ENCODE measurements around the gene PKIG.
A peak's percentile ranks its signal among the peaks of the same experiment; 100 is the strongest.

PKIG gene

DNA sequence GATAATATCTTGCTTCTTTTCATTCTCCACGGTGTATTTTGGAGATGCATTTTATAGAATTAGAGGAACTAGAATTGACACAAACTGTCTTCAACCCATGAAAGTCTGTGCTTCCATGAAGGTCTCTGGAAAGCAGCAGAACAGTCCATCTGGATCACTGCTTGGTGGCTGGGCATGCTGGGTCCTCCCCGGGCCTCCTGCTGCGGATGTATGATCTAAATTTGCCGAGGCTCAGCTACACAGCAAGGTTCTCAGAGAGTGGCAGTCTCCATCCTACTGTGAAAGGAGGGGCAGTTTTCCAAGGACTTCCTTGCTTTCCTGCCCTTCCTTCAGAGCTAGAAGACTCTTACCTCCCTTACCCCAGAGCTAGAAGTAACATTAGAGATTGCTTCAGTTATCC, 15.1 kb downstream of the PKIG start:
- no peak for DNase-seq

DNA sequence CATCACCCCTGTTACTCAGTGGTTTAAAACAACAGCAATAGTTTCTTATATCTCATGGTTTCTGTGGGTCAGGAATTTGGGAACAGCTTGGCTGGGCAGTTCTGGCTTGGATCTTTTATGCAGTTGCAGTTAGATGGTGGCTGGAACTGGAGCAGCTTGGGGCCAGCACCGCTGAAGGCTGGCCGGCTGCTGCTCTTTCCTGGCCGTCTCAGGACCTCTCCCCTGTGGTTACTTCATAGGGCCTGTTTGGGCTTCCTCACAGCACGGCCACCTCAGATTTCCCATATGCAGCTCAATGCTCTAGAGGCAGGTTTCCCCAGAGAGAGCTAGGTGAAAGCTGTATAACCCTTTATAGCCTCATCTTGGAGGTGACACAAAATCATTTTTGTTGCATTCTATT, 15.6 kb downstream of the PKIG start:
- no peak for DNase-seq

DNA sequence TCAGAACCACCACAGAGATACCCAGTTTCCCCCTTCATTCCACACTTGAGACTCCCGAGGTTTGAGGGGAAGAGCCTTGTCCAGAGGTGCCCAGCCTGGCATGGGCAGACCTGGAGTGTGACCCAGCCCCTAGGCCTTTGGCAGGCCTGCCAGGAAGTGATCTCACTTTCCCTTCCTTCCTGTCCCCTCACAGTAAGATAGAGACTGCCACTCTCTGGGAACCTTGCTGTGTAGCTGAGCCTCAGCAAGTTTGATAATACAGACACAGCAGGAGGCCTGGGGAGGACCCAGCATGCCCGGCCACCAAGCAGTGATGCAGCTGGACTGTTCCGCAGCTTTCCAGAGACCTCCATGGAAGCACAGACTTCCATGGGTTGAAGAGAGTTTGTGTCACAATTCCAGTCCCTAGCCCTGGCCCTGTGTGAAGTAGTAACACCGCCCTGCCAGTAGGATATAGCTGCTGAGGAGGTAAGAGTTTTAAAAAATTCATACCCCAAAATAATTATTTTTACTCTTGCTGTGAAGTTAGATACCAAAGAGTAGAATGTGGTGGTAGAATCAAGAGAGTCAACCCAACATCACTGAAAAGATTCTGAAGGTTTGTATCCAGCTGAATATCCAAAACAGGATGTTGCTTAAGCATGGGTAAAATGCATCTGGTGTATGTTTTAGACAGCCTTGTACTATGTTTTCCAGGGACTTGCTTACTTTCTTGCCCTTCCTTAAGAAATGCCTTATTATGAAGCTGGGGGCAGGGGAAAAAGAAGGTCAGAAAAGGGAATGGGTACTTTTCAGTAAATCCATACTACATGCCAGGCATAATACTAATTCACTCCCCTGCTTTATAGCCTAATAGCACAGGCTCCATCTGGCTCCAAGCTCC, 16.3 kb downstream of the PKIG start:
- DNase-seq: no peak

DNA sequence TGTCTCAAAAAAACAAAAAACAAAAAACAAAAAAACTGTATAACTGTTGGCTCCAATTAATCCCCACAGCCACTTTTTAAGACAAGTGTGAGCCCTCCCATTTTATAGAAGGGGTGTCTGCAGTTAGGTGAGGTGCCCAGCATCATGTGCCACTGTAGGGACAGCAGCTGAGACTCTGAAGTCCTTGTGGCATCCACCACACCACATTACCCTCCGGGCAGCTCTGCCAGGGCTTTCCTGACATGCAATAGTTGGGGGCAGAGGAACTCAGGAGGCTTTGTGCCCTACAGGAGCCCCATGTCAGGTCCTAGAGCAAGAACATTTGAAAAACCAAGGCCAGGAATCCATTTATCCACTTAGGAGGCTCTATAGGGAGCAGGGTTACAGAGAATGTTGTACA, 17.3 kb downstream of the PKIG start:
- no peak for DNase-seq

- DNase-seq: no peak
Observed at GRCh38 chr20:44600301-44600700, 17.9 kb downstream of the PKIG start.

GRCh38 chr20:44600758-44601201, 18.4 kb downstream of the PKIG start:
- DNase-seq: no peak

- DNase-seq: no peak
Observed at GRCh38 chr20:44601236-44601671, 18.9 kb downstream of the PKIG start.

- no peak for DNase-seq
Observed at GRCh38 chr20:44601801-44602204, 19.4 kb downstream of the PKIG start.

- DNase-seq: no peak
Observed at GRCh38 chr20:44603327-44603726, 20.9 kb downstream of the PKIG start.

DNA sequence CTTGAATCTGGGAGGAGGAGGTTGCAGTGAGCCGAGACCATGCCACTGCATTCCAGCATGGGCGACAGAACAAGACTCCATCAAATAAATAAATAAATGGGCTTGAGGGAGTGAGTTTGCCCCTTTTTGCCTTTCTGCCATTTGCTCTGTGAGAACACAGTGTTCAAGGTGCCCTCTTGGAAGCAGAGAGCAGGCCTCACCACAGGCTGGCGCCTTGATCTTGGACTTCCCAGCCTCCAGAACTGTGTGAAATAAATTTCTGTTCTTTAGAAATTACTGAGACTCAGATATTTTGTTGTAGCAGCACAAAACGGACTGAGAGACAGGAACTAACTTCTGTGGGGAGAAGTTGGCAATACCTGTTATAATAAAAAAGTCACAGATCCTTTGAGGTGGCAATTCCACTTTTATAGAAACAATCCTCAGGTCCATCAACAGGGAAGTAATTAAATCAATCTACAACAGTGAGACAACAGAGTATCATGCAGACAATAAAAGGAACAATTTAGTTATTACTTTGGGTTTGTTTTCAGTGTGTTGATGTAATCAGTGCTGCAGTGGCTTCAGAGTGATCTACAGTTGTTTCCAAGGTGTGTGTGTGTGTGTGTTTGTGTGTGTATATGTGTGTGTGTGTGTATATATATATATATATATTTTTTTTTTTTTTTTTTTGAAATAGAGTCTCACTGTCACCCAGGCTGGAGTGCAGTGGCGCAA, 24.5 kb downstream of the PKIG start:
- no peak for DNase-seq

DNA sequence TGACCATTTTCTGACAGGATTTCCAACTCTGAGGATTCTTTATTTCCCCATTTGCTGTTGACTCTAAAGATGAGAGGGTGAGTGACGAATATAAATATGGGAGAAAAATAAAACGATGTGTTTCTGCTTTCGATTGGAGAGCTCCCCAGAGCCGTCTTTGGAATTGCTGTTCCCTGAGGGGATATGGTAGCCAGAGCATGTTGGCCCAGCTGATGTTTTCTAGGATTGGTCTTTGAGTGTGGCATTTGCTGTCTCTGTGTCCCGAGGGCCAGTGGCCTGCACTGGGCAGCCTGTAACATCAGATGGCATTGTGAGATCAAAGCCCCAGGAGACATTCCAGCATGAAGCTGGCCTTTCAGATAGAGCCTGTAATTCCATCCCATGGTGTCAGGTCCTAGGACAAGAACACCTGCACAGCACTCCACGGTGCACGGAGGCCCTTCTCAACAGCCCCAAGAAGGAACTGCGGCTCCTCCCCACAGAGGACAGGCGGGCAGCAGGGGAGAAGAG, 26.7 kb downstream of the PKIG start:
- DNase-seq: no peak

- DNase-seq: peak; percentile 87
Observed at GRCh38 chr20:44609516-44610312, 27.3 kb downstream of the PKIG start.

DNA sequence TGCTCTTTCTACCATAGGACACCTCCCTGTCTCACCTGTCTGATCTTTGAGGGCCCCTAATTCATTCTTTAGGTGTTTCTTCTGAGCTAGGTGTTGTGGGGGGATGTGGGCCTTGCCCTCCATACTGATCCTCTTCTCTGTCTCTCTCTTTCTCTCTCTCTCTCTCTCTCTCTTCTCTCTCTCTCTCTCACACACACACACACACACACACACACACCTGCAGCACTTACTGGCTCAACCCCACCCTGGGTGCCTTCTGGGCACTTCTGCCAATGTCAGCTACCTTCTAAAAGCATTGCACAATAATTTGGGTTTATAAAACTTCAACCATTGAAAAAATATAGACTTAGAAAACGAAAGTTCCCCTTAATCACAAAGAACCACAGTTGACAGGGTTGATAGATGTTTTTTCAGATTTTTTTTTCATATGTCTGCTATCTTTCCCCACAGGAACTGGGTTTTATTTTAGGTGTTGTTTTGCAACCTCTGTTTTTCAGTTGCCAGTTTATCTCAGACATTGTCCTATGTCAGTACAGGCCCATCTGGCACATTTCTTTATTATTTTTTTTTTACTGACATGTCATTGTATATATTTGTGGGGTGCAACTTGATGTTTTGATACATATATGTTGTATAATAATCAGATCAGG, 28.1 kb downstream of the PKIG start:
- DNase-seq: no peak

- no peak for DNase-seq
Observed at GRCh38 chr20:44613575-44613974, 31.2 kb downstream of the PKIG start.

- no peak for DNase-seq
Observed at GRCh38 chr20:44614525-44614924, 32.1 kb downstream of the PKIG start.

DNA sequence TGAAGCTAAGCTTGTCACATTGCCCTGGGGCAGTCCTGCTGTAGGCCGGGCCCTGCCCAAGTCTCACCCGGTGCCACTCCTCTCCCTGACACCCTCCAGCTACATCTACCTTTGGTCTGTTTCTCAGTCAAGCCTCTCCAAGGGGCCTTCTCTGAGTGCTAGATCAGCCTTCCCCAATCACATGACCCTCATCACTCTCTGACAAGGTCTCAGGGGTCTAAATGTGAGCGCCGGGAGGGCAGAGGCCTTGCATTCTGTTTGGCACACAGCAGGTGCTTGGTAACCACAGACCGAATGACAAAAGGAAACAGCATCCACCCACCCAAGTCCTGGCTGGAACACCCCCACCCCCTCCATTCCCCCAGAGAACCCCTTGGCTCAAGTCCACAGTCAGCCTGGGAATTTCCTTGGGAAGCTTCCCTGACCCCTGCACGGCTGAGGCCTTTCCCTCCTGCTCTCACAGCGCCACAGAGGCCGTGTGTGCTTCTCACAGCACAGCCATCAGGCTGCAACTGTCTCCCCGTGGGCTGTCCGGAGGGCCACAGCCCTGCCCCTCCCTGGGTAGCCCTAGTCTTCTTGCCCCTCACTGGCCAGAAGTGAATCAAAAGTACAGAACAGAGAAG, 32.9 kb downstream of the PKIG start:
- DNase-seq: no peak

- DNase-seq: no peak
Observed at GRCh38 chr20:44615876-44616603, 33.7 kb downstream of the PKIG start.

- DNase-seq: no peak
Observed at GRCh38 chr20:44616604-44616964, 34.2 kb downstream of the PKIG start.

DNA sequence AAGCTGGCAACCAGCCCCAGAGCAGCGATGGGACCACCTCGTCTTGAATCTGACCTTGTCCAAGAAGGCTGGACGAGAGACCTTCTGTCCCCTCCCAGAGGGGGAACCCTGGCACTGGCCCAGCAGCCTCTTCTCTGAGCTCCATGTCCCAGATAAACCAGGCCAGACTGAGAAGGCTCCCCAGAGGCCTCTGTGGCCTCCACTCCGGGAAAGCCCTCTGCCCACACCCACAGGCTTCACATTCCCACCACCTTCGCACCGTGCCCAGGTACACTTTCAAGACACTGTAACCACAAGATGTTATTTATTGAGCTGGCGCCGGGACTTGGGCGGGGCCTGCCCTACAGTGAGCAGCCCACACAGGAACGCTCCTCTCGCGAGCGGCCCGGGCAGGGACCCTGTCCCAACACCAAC, 35.9 kb downstream of the PKIG start:
- DNase-seq: peak; percentile 39

GRCh38 chr20:44619294-44619693, 36.9 kb downstream of the PKIG start:
- no peak for DNase-seq

DNA sequence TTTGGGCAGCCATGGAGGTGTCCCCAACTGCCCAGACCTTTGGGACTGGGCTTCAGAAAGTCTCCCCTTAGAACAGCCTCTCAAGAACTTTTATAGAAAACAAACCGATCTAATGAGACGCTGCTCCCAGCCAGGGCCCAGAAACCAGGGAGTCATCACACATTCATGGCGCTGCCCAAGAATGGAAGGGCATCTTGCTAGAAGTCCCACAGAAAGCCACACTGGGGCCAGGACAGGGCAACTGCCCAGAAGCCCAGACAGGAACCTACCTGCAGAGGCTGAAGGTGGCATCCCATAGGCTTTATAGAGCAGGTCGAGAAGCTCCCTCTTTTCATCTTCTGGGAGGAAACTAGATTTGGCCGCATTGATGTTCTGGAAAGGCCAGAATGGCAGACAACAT, 37.7 kb downstream of the PKIG start:
- DNase-seq: no peak

All from stimulated activated CD4-positive, alpha-beta T cell treated with anti-CD3 and anti-CD28 coated beads, Interleukin-4, amount 100 ng/mL, for 24 hours (primary cell).